ENCODE data around the gene DPP10.

Gene DPP10

GRCh38 chr2:115533081-115533480, 1090.6 kb downstream of the DPP10 start:
- DNase-seq (ENCODE audit: extremely low read depth in 1 of 2, low read depth in 1 of 2) = no peak

GRCh38 chr2:115541814-115542213, 1099.4 kb downstream of the DPP10 start:
- DNase-seq (ENCODE audit: extremely low read depth in 1 of 2, low read depth in 1 of 2) = no peak

- DNase-seq (ENCODE audit: extremely low read depth in 1 of 2, low read depth in 1 of 2) = no peak
Measured at GRCh38 chr2:115542331-115542730, 1099.9 kb downstream of the DPP10 start.

GRCh38 chr2:115543024-115543423, 1100.6 kb downstream of the DPP10 start:
- DNase-seq (ENCODE audit: extremely low read depth in 1 of 2, low read depth in 1 of 2) = no peak

- no peak for DNase-seq (ENCODE audit: extremely low read depth in 1 of 2, low read depth in 1 of 2)
Measured at GRCh38 chr2:115543461-115543860, 1101.0 kb downstream of the DPP10 start.

GRCh38 chr2:115549611-115550130, 1107.2 kb downstream of the DPP10 start:
- no peak for DNase-seq (ENCODE audit: extremely low read depth in 1 of 2, low read depth in 1 of 2)

GRCh38 chr2:115552726-115553125, 1110.3 kb downstream of the DPP10 start:
- DNase-seq (ENCODE audit: extremely low read depth in 1 of 2, low read depth in 1 of 2) = no peak

GRCh38 chr2:115554153-115554552, 1111.7 kb downstream of the DPP10 start:
- DNase-seq (ENCODE audit: extremely low read depth in 1 of 2, low read depth in 1 of 2) = no peak

- DNase-seq (ENCODE audit: extremely low read depth in 1 of 2, low read depth in 1 of 2) = no peak
Measured at GRCh38 chr2:115558725-115559124, 1116.3 kb downstream of the DPP10 start.

GRCh38 chr2:115560666-115561065, 1118.2 kb downstream of the DPP10 start:
- DNase-seq (ENCODE audit: extremely low read depth in 1 of 2, low read depth in 1 of 2) = no peak

GRCh38 chr2:115568643-115569042, 1126.2 kb downstream of the DPP10 start:
- DNase-seq (ENCODE audit: extremely low read depth in 1 of 2, low read depth in 1 of 2) = no peak

- DNase-seq (ENCODE audit: extremely low read depth in 1 of 2, low read depth in 1 of 2) = no peak
Measured at GRCh38 chr2:115569547-115569946, 1127.1 kb downstream of the DPP10 start.

GRCh38 chr2:115572746-115573145, 1130.3 kb downstream of the DPP10 start:
- no peak for DNase-seq (ENCODE audit: extremely low read depth in 1 of 2, low read depth in 1 of 2)

GRCh38 chr2:115573756-115574155, 1131.3 kb downstream of the DPP10 start:
- no peak for DNase-seq (ENCODE audit: extremely low read depth in 1 of 2, low read depth in 1 of 2)

GRCh38 chr2:115574667-115575066, 1132.2 kb downstream of the DPP10 start:
- no peak for DNase-seq (ENCODE audit: extremely low read depth in 1 of 2, low read depth in 1 of 2)

- DNase-seq (ENCODE audit: extremely low read depth in 1 of 2, low read depth in 1 of 2) = no peak
Measured at GRCh38 chr2:115580784-115581183, 1138.3 kb downstream of the DPP10 start.

GRCh38 chr2:115584507-115584906, 1142.1 kb downstream of the DPP10 start:
- no peak for DNase-seq (ENCODE audit: extremely low read depth in 1 of 2, low read depth in 1 of 2)

- DNase-seq (ENCODE audit: extremely low read depth in 1 of 2, low read depth in 1 of 2) = no peak
Measured at GRCh38 chr2:115596659-115597375, 1154.4 kb downstream of the DPP10 start.

GRCh38 chr2:115603285-115603684, 1160.8 kb downstream of the DPP10 start:
- no peak for DNase-seq (ENCODE audit: extremely low read depth in 1 of 2, low read depth in 1 of 2)

GRCh38 chr2:115606350-115606749, 1163.9 kb downstream of the DPP10 start:
- no peak for DNase-seq (ENCODE audit: extremely low read depth in 1 of 2, low read depth in 1 of 2)

GRCh38 chr2:115609978-115610377, 1167.5 kb downstream of the DPP10 start:
- DNase-seq (ENCODE audit: extremely low read depth in 1 of 2, low read depth in 1 of 2) = no peak

GRCh38 chr2:115610888-115611287, 1168.4 kb downstream of the DPP10 start:
- DNase-seq (ENCODE audit: extremely low read depth in 1 of 2, low read depth in 1 of 2) = no peak

- no peak for DNase-seq (ENCODE audit: extremely low read depth in 1 of 2, low read depth in 1 of 2)
Measured at GRCh38 chr2:115624332-115624731, 1181.9 kb downstream of the DPP10 start.
